GM19397 (cell line): Measurements from ENCODE around the gene ERMAP.
"Not testable (repeated sequence)": the region's sequence is repeated elsewhere in the genome, so short reads cannot be mapped to it uniquely, and the experiment has no call there.

Source experiments
- ATAC-seq: cut with Tn5 transposase; IDR thresholded peaks from one replicate; pipeline ENCODE4 v1.9.1; 2021; ENCODE audit warnings: mild to moderate bottlenecking, moderate library complexity; ENCODE audit not compliant: unreplicated experiment

ERMAP gene

DNA sequence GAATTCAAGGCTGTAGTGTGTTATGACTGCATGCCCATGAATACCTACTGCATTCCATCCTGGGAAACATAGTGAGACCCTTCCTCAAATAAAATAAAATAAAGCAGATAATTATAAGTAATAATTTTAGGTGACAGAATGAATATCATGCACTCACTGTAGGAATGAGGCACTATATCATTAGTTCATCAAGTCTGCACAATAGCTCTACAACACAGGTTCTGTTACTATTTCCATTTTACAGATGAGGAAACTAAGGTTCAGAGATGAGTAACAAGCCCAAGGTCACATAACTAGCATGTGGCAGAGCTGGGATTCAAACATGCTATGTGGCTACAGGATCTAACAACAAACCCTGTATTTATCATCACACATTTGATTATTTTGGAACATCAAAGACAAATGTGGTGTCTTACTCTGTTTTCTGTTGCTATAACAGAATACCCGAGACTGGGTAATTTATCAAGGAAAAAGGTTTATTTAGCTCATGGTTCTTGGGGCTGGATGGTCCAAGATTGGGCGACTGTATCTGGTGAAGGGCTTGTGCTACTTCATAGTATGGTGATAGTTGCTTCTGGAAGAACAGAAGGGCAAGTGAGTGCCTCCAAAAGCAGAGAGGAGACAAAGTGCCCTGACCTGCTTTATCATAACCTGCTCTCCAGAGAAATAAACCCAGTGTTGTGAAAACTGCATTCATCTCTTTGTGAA lies 24.7 kb downstream of the ERMAP start:
- no peak for ATAC-seq

DNA sequence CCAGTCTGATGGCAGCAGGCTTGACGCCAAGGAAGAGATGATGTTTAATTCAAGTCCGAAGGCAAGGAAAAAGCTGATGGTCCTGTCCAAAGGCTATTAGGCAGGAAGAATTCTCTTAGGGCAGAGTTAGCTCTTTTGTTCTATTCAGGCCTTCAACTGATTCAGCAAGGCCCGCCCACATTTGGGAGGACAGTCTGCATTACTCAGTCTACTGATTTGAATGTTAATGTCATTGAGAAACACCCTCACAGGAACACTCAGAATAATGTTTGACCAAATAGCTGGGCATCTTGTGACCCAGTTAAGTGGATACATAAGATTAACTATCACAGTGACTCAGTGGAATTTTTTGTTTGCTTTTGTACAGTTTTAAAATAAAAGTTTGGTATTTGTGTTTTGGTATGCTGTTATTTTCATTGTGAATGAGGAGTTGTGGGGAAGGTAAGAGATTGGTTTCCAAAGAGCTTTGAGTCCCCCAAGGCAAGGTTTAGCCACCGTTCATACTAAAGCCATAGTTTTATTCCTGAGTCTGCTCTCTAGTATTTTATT lies 27.7 kb downstream of the ERMAP start:
- no peak for ATAC-seq

DNA sequence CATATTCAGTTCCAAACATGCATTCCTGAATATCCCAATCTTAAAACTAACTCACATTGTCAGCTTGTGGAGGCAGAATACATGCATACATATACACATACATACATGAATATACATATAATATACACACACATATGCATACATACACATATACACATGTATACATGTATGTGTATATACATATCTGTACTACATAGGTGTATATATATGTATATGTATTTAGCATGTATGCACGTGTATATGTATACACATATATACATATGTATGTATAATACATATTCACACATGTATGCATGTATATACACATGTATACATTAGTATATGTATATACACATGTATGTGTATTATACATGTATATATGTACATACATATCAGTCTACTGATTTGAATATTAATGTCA lies 28.3 kb downstream of the ERMAP start:
- ATAC-seq, result no peak

DNA sequence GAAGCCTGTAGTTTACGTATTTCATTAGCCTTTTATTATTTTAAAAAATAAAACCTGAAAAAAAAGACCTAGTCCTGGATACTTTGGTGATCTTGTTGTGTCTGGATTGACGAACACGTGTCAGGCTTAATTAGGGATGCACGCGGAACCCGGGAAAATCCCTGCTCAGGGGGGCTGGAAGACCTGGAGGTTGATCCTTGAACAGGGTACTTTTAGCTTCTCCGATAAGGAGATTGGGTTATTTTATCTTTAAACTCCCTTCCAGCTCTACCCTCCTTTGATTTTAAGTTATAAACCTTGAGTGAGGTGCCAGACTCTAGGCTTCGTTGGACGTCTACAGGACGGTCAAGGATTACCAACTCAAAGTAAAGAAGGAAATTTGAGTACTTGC lies 28.9 kb downstream of the ERMAP start:
- peak; percentile 12 for ATAC-seq

DNA sequence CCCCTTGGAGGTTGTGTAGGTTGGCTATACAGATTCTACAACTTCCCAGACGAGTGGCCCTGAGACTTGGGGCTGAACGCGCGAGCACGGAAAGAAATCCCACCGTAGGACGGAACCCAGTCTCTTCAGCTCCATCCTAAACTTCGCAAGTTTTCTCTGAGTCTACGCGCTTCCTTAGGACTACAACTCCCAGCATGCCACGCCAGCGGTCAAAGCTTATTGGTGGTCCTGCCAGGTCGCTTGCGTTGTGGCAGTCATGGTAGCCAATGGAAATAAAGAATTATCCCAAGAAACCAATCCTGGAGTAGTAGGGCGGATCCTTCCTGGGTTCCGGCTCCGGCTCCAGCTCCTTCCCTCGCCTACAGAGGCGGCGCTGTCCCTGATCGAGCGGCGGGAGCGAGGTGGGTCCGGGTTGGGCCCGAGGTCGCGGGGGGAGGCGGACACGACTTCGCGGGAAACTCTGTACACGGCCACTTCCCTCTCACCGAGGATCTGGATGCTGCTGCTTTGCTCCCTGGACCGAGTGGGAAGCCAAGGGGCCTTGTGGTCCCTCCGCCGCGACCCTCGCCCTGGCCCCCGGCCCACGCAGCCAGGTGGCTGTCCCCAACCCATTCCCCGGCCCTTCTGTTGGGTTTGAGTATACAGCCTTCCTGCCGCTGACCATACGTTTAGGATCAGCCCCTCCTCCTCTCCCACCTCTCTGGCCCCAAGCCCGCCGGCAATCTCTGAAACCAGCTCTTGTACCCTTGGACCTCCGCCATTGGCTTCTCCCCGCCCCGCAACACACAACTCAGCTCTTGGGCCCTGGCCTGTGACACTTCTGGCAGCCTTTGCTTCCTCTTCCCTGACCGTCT lies 29.6 kb downstream of the ERMAP start, which contains the start of gene ZNF691:
Gene ZNF691 (plus strand): TSS at position 357 of the 854 bp plus-strand sequence. CDS start 3,046 bp downstream, outside the sequence.
- peak; percentile 88 for ATAC-seq

DNA sequence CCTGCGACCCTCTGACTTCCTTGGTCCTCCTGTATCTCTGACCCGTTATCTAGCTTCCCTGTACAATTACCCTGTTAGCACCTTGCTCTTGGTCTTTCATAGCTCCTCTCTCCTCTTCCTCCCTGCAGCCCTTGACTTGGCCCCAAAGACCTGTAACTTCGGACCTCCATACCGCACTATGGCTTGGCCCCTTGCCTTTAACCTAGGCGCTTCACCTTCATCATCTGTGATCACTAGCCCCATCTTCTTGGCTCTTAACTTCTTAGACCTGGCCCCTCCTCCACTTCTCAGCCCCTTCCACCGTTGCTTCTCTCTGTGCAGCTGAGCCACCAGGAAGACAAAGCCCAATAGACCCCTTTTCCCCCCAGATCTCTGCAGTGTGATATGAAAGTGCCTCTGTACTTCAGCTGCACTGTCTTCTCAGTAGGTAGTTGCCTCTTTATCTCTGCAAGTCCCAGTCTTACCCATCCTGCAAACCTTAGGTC lies 30.2 kb downstream of the ERMAP start:
- ATAC-seq, result no peak

DNA sequence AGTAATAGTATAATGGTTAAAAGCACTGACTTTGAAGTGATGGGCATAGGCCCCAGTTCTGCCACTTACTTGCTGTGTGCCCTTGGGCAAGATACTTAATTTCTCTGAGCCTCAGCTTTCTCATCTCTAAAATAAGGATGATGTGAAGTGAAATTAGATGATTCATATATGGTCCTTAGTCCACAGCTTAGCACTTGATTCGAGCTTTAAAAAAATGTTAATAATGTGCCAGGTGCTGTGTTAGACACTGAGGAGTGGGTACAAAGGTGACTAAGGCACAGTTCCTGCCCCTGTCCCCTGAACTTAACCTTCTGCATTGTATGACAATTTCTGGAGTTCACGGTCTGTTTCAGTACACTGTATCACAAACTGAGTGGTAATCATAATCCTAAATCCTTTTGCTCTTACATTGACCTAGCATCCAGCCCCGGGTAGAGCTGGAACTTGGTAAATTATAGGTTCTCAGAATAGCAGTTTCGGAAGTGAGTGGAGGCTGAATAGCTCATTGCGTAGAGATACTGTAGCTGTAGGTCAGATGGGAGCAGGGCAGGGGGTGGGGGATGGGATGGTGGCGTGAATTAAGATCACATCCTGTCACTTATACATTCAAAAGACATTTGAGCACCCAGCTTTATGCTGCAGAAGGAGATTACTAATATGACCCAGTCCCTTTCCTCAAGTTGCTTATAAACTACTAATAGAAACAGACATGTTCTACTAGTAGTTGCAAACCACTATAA lies 31.0 kb downstream of the ERMAP start:
- ATAC-seq, result no peak

DNA sequence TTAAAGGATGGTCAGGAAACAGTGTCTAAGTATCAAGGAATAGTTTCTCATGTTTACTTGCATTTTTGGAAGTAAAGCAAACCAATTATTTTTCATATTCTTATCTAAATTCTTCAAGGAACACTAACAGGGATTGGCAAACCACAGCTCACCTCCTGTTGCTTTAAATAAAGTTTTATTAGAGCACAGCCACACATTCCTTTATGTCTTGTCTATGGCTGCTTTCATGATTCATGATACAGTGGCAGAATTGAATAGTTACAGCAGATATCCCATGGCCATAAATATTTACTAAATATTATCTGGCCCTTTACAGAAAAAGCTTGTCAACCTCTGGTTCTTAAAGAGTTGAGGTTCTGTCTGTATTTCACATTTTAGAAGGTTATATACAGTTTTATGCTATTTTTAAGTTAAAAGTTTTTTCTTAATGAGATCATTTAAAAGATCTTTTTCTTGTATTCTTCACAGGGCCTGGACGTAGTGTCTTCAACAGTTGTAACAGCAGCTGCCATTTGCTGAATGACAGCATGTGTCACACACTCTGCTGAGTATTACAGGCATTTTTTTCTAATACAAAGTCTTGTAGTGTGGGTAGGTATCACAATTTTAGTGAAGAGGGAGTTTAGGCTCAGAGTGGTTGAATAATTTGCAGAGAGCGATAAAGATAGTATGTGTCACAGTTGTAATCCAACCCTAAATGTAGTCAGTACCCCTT lies 32.1 kb downstream of the ERMAP start:
- no peak for ATAC-seq

DNA sequence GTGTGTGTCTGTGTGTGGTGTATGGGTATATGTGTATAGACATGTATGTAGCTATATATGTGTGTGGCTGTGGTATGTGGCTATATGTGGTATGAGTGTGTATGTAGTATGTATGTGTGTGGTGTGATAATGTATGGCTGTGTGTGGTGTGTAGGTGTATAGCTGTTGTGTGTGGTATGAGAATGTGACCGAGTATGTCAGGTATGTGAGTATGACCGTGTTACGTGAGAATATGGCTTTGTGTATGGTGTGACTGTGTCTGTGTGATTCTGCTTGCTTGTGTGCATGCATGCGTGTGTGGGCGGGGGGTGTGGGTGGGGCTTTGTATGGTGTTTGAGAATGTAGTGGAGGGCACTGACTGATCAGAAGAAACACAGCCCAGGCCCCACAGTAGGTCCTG lies 33.0 kb downstream of the ERMAP start:
- ATAC-seq, result no peak

DNA sequence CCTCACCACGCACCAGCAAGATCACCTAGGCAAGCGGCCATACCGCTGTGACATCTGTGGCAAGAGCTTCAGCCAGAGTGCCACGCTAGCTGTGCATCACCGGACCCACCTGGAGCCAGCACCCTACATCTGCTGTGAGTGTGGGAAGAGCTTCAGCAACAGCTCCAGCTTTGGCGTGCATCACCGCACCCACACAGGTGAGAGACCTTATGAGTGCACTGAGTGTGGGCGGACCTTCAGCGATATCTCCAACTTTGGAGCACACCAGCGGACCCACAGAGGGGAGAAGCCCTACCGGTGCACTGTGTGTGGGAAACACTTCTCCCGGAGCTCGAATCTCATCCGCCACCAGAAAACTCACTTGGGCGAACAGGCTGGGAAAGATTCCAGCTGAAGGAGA lies 34.5 kb downstream of the ERMAP start:
- no peak for ATAC-seq

DNA sequence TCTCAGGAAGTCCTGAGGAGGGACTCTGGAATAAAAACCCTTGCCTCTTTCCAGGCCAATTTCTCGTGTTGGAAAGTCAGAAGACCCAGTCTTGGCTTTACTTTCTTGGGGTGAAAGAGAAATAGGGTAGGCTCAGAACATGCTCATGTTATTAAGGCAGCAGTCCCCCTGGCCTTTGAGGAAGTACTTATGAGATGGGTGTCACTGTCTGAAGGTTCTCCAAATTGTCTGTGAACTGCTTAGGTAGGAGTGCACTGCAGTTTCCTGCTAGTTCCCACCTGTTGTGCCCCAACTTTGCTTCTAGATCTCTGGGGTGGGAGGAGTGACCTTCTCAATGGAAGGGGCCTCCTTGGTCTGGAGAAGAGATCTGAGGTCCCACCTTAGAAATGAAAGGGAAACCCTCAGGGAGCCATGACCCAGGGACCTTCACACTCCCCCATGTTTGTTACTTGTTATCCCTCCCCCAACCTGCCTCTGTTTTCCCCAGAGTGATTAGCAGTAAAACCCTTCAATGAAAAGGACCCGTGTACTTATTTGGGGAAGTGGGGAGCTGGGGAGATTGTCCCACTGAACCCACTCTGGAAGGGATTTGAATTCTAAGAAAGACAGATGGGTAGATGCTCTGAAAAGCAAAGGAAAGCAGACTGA lies 35.2 kb downstream of the ERMAP start:
- no peak for ATAC-seq

DNA sequence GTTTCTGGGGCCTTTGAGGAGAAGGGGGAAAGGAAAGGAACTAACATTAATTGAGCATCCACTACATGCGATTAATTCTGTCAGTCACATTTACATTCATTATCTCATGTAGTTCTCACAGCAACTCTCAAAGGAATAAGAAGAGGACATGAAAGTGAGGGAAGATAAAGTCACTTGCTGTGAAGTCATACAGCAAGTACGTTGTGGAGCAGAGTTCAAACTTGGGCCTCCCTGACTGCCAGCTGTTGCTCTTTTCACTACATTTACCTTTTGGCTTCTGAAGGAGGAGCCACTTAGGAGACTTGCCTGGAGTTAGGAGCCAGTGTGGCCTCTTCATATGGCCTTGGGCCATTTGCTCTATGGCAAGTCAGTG lies 35.7 kb downstream of the ERMAP start:
- no peak for ATAC-seq

DNA sequence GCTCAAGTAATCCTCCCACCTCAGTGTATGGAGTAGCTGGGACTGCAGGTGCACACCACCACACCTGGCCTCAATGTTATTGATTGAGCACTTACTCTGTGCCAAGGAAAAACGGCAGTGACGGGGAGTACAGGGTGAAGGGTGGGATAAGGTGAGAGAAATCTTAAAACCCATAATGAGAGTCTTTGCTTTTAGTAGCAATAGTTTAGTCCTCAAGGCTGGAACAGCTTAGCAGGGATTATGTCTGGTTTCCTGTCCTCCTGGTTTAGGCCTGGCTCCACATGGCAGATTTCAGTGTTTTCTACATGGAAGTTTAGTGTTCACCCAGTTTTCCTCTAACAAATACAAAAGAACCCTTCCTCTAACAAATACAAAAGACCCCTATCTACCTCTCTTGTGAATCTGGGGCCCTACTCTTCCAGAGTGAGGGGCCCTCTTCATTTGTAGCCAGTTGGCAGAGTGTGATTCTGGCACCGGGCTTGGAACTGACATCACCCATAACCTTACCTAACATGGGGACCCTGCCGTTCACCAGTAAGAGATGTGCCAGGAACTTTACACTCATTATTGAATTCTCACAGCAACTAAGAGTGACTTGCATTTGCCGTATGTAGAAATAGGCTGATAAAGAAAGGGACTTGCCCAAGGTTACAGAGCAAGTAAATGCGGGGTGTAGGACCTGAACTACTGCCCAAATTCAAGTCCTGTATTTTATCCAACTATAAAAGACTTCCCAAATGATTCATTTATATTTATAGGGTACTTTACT lies 36.4 kb downstream of the ERMAP start:
- ATAC-seq, result no peak

DNA sequence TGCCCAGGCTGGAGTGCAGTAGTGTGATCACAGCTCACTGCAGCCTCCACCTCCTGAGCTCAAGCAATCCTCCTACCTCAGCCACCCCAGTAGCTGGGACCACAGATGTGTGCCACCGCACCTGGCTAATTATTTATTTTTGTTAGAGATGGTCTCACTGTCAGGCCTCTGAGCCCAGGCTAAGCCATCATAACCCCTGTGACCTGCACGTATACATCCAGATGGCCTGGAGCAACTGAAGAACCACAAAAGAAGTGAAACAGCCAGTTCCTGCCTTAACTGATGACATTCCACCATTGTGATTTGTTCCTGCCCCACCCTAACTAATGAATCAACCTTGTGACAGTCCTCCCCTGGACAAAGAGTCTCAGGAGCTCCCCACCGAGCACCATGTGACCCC lies 39.6 kb downstream of the ERMAP start:
- not testable (repeated sequence) for ATAC-seq

DNA sequence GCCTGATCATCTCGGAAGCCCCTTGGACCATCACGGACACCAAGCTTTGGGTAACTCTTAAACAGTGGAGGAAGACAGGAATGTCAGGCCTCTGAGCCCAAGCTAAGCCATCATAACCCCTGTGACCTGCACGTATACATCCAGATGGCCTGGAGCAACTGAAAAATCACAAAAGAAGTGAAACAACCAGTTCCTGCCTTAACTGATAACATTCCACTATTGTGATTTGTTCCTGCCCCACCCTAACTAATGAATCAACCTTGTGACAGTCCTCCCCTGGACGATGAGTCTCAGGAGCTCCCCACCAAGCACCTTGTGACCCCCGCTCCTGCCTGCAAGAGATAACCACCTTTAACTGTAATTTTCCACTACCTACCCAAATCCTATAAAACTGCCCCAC lies 42.4 kb downstream of the ERMAP start:
- not testable (repeated sequence) for ATAC-seq

DNA sequence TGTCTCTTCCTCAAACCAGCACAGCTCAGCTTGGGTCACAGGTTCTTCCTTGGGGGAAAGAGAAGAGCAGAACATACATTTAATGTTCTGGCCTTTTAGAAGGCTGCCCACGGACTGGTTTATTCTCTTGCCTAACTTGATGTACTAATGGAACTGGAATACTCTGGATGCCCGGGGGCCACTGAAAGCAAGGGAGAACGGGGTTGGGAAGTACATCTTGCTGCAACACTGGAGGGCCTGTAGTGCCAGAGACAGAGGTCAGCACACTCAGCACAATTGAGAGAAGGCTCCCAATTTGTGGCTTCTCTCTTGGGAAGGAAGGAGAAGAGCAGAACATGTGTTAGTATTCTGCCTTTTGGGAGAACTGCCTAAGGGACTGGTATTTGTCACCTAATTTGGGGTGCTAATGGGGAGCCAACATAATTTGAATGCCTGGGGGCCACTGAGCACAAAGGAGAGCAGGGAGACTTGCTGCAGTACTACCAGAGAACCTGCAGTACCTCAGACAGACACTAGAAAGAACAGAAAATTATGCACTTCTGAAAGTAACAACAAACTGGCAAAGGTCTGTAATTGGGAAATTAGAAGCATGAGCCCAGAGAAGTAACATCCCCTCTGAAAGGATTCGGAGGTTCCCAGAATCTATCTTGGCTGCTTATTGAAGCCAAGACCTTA lies 43.6 kb downstream of the ERMAP start:
- ATAC-seq, result no peak

DNA sequence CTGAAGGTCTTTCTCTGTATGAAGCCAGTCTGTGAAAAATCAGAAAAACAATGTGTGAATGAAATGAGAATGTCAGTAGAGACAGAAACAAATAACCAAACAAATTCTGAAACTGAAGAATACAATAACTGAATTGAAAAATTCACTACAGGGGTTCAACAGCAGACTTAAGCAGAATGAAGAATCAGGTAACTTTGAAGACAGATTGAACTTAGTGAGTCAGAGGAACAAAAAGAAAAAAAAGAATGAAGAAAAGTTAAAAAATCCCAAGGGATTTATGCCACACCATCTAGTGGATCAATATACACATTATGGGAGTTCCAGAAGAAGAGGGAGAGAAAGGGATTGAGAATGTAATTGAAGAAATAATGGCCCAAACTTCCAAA lies 44.1 kb downstream of the ERMAP start:
- ATAC-seq, result no peak

DNA sequence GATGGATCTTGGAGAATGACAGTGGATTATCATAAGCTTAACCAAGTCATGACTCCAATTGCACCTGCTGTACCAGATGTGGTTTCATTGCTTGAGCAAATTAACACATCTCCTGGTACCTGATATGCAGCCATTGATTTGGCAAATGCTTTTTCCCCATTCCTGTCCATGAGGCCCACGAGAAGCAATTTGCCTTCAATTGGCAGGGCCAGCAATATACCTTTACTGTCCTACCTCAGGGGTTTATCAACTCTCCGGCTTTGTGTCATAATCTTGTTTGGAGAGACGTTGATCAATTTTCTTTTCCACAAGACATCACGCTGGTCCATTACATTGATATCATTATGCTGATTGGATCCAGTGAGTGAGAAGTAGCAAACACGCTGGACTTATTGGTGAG lies 49.6 kb downstream of the ERMAP start:
- ATAC-seq, result no peak

DNA sequence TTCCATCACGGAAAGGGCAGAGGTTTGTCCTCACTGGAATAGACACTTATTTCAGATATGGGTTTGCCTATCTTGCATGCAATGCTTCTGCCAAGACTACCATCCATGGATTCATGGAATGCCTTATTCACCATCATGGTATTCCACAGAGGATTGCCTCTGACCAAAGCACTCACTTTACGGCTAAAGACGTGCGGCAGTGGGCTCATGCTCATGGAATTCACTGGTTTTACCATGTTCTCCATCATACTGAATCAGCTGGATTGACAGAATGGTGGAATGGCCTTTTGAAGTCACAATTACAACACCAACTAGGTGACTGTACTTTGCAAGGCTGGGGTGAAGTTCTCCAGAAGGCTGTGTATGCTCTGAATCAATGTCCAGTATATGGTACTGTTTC lies 51.5 kb downstream of the ERMAP start:
- not testable (repeated sequence) for ATAC-seq
